ENCODE results near the gene PTPN3. TPM values are rescaled to one million over a fixed set of nuclear protein-coding genes. Genes with fewer than 3 reads are reported as not detected.

The PTPN3 gene
- total RNA-seq, 1 donor from 2014 or later = 0.05 TPM

DNA sequence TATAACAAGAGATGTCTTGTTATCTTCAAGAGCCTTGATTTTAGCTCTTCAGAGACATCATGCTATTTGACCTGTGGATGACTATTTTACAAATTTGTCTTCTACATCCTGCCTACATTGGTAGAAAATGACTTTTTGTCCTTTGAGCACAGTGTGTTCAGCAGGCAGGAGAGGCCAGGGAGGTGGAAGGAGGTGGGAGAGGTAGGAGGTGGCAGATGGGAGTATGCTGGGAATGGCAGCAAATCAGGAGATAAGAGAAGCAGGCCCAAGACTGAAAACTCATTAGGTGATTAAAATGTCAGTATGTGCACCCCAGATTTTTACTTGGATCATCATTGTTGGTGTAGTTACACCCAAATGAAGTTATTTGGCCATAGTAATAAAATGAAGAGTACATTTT is 44.1 kb downstream of the PTPN3 start:
- DNase-seq (ENCODE audit: low read depth) = no peak

DNA sequence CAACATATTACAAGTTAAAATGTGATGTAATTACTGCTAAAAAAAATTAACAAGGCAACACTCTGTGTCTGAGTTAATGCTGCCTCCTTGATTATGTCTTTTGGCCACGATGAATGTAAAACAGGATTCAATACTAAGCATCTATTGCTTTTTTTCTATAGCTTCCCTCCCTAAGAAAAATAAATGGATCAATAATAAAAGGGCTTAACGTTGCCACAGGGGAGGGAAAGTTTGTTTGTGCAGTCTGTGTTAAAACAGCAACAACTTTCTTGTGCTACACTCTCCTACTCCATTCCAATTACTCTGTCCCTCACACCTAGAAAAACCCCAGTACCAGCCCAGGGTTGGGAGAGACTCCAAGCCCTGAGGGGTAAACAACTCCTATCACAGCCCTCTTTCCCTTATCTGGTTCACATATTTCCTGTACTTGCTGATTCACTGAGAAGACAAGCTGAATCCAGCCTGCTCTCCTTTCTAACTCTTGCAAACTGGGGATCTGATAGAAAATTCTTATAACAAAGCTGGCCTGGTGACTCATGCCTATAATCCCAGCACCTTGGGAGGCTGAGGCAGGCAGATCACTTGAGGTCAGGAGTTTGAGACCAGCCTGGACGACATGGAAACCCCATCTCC is 44.8 kb downstream of the PTPN3 start:
- DNase-seq (ENCODE audit: low read depth) = no peak

DNA sequence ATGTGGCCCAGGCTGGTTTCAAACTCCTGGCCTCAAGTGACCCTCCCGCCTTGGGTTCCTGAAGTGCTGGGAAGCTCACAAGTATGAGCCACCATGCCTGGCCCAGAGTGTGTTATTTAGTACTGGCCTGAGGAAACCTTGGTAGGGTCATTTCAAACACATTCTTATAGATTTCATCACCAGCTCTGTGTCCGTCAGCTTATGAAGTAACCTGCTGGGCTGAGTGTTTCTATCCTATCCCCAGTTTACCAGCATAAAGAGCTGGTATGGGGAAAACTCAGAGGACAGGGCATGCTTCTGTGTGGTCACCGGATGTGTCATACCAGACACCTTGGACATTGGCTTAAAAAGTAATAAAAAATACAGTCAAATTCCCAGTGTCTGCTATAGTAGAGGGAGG is 45.3 kb downstream of the PTPN3 start:
- DNase-seq (ENCODE audit: low read depth) = no peak

DNA sequence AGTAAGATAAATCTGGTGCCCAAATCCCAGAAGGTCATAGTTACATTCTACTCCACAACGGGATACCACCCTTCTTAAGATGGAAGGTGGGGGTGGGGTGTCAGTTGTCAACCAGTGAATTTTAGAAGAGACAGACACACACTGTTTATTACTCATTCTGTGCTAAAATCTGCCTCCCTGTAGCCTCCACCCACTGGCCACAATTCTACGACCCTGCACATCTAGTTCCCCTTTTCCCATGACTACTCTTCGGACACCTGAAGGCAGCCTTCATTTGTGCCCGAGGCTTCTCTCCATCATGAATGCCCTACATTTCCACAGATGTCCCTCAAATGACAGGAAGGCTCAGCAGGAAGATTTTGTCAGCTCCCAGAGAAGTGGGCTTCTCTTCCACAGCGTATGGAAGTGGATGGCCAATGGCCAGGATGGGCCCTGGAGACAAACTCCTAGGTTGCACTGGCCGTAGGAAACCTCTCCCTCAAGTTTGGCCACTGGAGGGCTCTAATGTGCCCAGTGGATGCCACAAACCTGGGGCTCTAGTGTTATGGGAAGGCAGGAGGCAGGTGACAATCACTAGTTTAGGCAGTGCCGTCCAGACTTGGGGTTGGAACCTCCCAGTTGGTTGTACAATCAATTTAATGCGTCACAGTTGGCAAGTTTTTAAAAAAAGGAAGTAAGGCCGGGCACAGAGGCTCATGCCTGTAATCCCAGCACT is 46.6 kb downstream of the PTPN3 start:
- DNase-seq (ENCODE audit: low read depth) = no peak

DNA sequence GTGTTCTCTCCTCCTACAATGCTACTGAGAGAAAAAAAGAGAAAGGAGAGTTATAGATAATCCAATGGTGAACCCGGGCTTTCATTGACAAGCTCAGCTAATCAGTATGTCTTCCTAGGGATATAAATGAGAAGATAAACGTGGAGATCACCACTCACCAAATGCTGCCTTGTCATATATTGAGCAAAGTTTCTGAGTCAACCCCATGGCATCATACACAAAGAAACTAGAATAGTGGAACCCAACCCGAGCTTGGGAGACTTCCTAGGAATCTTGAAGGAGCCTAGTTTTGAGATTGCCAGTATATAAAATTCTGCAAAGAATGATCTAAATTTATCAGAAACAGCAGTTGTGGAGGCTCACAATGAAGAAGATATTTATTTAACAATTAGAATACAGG is 47.8 kb downstream of the PTPN3 start:
- no peak for DNase-seq (ENCODE audit: low read depth)

DNA sequence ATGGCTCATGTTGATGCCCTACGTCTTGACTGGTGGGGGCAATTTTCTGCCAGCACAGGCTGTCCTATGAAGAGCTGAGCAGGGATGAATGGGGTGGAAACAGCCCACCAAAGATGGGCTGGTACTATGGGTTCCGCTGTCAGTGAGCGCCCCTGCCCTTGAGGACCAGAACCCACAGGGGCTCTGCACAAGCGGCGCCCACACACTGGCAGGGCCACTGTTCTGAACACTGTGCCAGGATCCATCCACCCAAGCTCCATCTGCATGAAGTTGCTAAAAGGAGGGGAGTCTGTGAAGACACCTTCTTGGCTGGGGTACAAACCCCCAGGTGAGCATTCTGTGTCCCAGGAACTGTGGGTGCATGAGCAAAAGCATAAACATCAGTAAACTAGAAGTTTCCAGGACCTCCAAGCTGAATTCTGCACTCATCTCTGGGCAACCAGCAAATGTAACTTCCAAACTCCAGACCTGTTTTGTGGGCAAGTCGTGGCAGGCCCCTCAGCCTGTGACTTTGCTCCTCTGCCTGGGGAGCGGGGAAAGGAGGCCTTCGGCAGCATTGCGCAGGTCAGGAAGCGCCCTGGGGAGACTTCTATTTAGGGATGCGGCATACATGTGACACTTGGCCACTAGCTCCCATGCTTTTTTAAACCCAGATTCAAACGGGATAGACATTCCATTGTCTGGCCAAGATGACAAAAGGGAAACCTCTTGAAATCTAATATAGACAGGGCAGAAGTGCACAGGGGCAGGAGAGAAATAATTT is 48.9 kb downstream of the PTPN3 start:
- no peak for DNase-seq (ENCODE audit: low read depth)

DNA sequence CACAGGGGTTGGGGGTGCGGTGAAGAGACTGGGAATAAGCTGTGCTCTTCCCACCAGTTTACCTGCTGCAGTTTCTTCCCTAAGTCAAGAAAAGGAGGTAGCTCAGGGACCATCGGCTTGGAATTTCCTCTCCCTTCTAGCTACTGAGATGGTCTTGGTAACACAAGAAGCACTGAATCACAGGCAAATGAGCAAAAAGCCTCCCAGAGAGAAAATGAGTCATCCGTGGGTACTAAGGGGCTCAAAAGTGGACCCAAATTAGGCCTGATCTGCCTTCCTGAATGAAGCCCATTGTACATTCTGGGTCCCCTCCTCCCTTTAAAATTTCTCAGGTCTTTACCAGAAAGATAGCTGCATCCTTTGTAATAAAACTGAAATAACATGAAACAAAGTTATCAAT is 49.9 kb downstream of the PTPN3 start:
- DNase-seq (ENCODE audit: low read depth) = peak; percentile 7

DNA sequence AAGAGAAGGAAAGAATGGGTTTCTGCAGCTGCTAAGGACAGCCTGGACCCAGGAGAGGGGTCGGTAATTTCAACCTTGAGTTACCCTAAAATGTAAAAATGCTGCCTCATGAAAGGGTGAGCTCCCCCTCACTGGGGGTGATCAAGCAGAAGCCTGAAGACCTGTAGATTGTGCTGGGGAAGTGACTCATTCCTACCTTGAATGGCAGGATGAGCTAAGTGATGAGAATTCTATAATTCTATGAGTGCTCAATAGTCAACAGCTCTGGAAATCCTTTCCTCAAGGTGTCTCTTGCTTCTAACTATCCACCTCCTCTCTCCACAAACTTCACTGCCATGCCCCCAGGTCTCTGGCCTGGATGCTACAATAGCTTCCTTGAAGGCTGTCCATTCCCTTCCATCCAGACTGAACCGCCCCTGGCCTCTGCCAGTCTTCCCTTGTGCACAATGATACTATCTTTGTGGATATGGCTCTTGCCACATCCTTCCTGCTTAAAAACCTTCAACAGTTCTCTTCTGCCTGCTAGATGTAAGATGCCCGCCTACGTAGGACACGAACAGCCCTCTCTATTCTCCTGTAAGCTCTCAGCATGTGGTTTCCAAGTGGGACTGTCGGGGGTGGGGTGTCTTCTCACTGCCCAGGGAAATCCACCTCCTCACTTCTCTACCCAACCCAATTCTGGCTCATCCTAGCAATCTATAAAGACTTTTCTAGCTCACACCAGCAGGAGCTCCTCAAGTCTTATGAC is 50.6 kb downstream of the PTPN3 start:
- DNase-seq (ENCODE audit: low read depth) = no peak

DNA sequence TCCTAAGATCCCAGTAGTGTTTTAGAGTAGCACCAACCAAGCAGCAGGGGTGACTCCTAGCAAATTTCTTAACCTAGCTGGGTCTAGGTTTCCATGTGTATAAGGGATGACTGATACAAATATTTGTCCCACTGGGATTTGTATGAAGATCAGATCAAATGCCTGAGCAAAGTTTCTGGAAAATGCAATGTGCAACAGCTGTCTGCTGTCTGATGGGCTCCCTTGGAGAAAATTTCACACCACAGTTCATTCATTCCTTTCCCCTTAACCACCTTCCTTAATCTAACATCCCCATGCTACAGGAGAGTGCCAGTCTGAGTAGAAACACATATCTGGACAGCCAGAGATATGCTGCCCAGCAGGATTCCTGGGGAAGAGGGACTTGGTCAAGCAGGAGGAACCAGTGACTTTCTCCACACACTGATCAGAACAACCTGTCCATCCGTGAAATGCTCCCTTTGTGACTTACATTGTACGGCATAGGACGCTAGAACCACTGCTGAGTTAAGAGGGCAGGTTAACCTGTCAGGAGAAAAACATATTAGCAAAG is 53.3 kb downstream of the PTPN3 start:
- no peak for DNase-seq (ENCODE audit: low read depth)

DNA sequence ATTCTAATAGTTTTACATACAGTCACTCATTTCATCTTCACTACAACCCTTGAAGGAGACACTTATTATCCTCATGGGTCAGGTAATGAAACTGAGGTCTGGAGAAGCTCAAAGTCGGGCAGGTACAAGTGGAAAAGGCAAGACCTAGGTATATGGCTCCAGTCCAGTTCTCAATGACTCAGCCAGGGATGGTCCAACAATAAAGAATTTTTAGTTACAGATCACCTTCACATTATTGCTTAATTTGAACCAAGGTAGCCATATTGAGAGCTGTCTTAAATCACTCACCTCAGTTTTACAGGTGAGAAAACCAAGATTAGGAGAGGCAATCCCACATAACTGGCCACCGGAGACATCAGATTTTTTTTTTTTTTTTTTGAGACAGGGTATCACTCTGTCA is 55.4 kb downstream of the PTPN3 start:
- DNase-seq (ENCODE audit: low read depth) = no peak

DNA sequence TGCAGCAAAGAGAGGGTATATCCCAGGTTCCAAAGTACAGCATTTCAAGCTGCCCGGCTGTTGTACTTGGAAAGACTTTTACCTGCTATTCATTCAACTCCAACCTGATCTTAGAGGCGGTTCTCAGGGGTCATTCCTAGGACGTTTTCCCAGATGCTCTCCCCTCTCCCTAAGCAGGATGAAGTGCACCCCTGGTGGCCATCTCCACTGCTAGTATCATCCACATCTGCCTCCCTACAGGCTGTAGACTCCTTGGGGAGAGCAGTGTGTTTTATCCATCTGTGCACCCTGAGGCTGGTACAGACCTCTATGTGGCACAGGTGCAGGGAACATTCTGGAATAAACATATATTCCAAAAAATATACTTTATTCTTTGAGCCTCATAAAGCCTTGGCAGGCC is 56.8 kb downstream of the PTPN3 start:
- DNase-seq (ENCODE audit: low read depth) = no peak

DNA sequence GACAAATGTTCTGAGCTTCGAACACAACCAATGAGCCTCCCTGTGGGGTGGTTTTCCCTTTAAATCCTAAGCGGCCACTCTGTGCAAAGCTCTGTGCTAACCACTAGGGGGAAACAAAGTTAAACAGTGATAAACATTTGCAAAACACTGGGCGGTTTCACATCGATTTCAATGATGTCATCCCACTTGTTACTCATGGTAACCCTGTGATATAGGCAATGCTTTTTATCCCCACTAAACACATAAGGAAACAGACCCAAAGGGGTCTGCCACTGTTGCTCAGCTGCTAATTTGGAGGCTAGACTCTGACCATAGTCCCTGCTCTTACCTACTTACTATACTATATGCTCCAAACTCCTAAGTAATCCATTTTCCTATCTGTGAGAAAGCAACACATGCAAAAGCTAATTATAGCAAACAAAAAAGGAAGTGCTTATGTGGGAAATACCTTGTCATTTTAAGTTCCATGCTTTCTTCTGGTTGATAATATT is 57.3 kb downstream of the PTPN3 start:
- peak; percentile 67 for DNase-seq (ENCODE audit: low read depth)

DNA sequence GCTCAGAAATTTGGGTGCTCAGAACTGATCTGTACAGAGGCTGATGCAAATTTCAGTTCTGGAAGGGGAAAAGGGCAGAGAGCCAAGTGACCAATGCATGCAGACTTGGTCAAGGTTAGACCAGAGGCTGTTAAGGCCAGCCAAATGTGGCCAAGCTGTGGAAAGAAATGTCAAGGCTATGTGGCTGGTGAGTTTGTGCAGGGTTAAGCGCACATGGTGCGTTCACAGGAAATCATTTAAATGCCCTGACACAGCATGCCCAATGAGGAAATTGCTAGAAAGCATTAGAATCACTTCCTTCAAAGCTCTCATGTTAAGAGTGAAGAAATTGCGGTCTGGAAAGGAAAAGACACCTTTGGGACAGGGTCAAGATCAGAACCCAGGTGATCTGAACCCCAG is 58.0 kb downstream of the PTPN3 start:
- DNase-seq (ENCODE audit: low read depth) = no peak

DNA sequence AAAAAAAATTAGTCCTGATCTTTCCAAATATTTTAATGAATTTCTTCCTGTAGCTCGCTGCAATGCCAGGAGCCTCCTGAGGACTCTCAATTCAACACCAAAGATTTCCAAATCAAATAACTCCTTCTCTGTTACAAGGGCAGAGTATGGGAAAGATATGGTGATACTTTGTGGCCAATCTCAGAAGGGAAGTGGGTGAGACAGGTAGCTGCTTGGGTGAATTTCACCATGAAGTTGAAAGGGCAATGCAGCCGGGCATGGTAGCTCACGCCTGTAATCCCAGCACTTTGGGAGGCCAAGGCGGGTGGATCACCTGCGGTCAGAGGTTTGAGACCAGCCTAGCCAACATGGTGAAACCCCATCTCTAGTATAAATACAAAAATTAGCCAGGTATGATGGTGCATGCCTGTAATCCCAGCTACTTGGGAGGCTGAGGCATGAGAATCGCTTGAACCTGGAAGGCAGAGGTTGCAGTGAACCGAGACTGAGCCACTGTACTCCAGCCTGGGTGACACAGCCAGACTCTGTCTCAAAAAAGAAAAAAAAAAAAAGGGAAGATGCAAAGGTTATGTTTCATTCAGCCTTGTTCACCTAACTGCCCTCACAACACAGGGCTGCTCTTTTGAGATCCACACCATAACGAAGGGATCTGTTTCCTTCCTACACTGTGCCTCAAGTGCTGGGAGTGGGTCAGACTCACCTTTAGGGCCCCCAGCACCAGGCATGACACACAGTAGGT is 58.6 kb downstream of the PTPN3 start:
- DNase-seq (ENCODE audit: low read depth) = no peak

DNA sequence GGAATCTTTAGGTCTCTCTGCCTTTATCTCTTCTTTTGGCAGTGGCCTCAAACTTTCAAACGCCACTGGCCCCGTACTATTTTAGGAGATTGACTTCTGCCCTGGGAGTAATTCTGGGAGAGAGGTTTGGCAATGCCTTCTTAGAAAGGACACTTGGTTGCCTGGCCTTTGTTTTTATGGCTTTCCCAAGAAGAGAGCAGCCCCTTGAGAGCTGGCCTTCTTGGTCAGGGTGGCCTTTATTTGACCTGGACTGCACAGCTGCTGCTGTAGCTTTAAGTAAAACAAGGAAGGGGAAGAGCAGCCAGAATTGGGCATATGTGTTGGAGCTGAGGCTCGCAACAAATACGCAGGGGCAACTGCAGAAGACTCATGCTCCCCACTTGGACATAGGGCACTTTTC is 60.8 kb downstream of the PTPN3 start:
- peak; percentile 39 for DNase-seq (ENCODE audit: low read depth)

DNA sequence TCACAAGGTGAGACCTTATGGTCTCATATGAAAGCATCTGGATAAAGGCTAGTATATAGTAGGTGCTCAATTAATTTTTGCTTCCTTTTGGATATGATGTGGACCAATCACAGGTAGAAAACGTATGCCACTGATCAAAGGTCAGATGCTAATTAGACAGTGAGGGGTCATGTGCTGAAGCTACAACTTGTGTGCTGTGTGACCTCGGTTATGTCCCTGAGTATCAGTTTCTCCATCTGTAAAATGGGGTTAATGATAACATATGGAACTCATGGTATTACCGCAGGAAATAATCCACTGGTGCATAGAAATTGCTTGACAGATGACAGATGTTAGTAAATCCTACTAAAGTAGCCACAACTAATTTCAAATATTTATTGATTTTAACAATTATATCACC is 62.0 kb downstream of the PTPN3 start:
- no peak for DNase-seq (ENCODE audit: low read depth)

DNA sequence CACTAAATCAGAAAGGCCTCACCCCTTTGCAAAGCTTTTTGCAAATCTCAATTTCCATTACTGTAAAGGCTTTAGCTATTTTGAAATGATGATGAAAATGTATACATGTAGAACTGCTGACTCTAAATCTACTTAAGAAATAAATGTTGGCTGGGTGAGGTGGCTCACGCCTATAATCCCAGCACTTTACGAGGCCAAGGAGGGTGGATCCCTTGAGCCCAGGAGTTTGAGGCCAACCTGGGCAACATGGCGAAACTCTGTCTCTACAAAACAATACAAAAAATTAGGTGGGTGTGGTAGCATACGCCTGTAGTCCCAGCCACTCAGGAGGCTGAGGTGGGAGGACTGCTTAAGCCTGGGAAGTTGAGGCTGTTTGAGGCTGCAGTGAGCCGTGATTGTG is 64.6 kb downstream of the PTPN3 start:
- DNase-seq (ENCODE audit: low read depth) = no peak

DNA sequence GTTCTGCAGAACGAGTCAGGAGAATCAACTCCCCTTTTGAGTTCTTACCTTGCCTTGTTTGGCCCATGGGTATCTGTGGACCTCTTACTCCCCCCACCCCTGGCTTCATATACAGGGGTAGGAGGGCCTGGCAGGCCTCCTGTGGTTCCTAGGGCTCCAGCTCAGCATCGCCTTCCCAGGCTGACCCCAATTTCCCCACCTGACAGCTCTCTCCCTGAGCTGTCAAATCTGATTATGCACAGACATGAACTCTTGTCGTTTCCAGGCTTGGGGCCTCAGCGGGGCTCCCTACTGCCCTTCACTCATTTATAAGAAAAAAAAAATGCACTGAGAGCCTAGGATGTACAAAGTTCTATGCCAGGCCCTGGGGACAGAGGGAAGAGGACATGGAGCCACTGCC is 67.9 kb downstream of the PTPN3 start:
- no peak for DNase-seq (ENCODE audit: low read depth)

DNA sequence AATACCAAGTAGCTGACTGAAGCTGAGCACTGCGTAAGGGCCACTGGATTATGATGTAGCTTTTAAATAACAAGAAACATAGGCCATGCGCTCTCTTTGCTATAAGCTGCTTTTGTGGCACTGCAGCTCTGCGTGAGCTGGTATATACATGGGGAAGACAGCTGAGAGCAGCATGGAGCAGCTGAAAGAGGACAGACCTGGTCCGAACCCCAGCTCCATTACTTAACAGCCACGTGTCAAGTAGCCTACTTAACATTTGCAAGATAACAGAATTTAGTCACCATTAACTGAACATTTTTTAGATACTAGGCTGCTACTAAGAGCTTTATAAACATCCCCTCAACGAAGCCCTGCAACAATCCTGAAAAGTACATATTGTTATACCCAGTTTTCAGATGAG is 69.3 kb downstream of the PTPN3 start:
- DNase-seq (ENCODE audit: low read depth) = no peak

DNA sequence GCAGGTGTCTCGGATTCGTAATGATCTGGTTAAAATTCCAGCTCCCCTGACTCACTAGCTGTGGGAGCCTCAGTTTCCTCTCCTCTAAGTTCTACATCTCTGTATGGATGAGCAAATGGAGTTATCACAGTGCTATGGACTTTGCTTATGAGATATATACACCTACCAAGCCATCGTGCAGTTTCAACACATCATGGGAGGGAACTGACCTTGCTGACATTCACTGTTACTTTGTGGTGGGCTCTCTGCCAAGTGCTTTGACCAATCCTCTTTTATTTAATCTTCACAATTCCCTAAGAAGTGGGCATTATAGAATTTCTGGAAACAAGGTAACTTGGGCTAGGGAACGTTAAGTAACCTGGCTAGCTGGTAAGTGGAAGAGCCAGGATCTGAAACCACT is 70.2 kb downstream of the PTPN3 start:
- no peak for DNase-seq (ENCODE audit: low read depth)

All from myocyte (in vitro differentiated cells).